DMS114 treated with DMSO at 0.1 percent for 48 hours (cell line): ENCODE data around the gene DCUN1D2.

Experiments
- DNase-seq: peaks from one replicate; lab custom pipeline; 2025; ENCODE audit not compliant: unreplicated experiment; lab: John Stamatoyannopoulos, UW

Gene DCUN1D2

GRCh38 chr13:113411216-113412023, 79.1 kb downstream of the DCUN1D2 start:
- DNase-seq: no peak

DNA sequence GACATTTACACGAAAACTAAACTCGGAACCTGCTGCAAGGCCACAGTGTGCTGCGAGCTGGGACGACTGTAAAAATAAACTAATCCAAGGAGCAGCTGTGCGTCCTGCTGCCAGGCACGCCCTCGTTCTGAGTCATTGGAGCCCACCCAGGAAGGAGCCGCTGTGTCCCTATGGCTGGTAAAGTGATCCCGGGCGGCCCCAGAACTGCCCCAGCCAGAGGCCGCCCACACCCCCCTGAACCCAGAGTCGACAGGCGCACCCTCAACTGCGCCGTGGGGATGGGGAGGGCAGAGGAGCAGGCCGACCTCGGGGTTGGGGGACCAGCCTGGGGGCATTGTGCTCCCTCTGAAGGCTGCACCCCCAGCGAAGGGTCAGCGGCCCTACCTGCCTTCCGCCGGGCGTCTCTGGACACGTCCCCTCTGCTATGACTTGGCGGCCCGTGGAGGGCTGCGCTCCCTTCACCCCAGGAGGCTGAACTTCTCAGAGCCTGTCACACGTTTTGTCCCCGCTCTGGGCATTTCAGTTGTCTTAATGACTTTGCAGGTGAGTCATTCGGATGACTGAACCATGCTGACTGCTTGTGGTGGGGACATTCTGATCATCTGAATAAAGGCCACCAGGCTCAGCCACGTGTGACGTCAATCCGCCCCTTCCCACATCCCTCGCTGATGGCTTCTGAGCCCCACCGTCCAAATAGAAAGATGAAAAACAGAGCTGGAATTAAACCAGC, 79.9 kb downstream of the DCUN1D2 start:
- no peak for DNase-seq

DNA sequence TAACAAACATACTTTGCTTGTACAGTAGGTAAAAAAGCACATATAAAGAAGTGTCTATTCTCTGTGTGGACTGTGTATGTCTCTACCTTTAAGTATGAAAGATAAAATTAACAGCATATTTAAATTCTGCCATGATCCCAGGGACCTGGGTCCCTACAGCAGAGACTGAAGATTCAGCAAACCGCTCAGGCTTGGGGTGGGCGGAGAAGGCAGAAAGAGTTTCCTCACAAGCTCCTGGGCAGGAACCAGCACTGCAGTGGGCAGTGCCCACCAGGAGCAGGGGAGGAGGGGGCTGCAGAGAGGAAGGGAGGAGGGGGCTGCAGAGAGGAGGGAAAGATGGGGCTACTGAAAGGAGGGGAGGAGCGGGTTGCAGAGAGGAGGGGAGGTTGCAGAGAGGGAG, 81.9 kb downstream of the DCUN1D2 start:
- DNase-seq: no peak

DNA sequence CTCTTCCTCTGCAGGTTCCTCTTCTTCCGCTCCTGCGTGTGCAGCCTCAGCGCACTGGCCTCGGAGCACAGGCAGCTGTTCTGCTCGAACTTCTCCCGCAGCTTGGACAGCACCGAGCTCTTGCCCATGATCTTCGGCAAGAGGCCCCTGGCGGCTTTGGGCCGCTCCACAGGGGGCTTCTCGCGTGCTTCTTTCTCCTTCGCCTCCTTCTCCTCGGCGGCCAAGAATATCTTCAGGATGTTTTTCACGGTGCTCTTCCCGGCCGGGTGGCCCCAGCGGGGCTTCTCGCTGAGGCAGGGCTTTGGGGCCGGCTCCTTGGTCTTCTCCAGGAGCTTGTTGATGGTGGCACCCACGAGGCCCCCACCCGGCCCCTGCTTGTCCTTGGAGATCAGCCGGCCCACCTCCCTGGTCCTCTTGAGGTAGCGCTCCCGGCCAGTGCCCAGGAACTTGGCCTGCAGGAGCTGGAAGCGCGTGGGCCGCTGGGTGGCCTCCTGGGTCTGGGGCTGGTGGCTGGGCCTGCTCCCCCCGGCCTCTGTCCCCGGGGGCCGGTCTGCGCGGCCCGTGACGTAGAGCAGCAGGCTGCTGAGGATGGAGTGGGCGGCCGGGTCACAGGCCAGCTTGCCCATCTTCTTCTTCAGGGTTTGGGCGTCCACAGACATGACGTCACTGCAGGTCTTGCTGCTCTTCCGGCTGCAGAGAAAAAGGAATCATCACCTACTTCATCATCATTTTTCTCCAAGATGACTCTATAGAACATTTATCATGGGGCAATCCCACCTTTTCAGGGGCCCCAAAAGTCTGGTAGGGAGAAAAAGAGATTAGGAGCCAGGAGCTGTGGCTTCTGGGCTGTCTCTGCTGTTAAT, 82.7 kb downstream of the DCUN1D2 start:
- DNase-seq: no peak

DNA sequence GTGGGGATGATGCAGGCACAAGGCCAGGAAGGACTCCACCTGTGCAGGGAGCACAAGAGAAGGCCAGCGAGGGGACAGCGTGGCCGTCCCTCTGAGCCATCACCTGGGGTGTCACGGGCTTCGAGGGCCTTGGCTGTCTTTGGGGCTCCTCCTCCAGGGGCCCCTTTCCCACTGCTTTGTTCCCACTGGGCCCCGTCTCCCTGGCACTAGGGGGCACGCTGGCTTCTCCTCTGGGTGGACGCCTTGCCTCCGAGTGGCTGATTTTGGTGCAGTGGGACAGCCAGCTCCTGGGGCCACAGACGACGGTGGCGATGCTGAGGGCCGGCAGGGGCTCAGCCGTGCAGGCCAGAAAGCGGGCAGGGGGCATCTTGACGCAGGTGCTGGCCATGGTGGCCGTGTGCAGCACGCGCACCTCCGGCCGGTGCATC, 83.4 kb downstream of the DCUN1D2 start:
- DNase-seq: no peak

DNA sequence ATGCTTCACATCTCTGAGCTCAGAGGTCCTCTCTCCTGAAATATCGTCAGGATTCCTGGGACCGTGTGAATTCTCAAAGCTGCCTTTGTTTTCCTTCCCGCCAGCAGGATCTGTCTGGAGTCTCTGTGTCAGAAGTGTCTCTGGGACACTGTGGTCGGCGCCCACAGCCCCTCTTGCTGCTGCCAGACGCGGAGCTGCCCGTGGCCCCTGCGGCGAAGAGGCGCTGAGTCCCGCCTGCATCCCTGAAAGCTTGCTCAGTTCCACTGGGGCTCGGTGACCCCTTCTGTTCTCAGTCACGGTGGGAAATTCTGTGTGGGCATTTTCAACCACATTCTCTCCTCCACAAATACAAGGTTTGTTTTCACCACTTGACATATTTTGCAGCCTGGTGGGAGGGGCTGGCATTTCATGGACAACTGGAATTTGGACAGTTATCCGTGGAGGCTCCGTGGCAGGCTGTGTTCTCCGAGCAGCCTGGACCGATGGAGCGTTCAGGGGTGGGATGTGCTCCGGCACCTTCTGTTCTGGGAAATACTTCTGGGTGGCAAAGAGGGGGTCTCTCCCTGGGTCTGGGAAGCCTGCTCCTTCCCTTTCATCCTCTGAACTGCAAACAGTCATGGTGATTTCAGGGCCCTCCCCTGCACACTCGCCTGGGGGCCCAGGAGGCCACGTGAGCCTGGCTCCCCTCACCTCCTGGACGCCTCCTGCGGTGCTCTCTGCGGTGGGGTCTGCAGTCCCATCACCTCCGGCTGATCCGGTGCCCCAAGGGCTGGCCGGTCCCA, 84.0 kb downstream of the DCUN1D2 start:
- no peak for DNase-seq
